HepG2 (cell line): ENCODE data around the gene CDC42EP5. TPM values are rescaled to one million over a fixed set of nuclear protein-coding genes. Genes with fewer than 3 reads are reported as not detected.
A peak's percentile ranks its signal among the peaks of the same experiment; 100 is the strongest.

Experiments
- ATAC-seq: fragments of 200-7000 bp; cut with Tn5 transposase; 3 replicates; pipeline ENCODE4 v1.9.1; 2020; ENCODE audit warnings: mild to moderate bottlenecking, moderate library complexity
- BruUV-seq: library from RNA; stranded (reverse); fragments of 400-500 nt; replicated peaks from 2 replicates; lab custom pipeline; 2021; lab: Mats Ljungman, UMichigan
- CTCF ChIA-PET: fragments of 300-600 bp; formaldehyde crosslinking; extraction: SDS; loops from one replicate; lab custom pipeline; 2021; ENCODE audit warnings: low total read pairs, inconsistent platforms, low intra/inter-chr PET ratio; lab: Yijun Ruan, JAX
- POLR2A ChIA-PET: fragments of 350-600 bp; sonication (Branson Sonifier 250); formaldehyde crosslinking; loops from one replicate; lab custom pipeline; 2020; ENCODE audit warnings: antibody characterized with exemption, inconsistent platforms; lab: Yijun Ruan, JAX
- DNase-seq: peaks from one replicate; pipeline ENCODE4 v3.0.0-alpha.2; 2015; ENCODE audit warnings: low spot score
- FAIRE-seq: peaks from 3 replicates; lab custom pipeline; 2011; peaks lifted over from hg19 to GRCh38; lab: Jason Lieb, UNC
- H2AFZ ChIP-seq: one replicate; pipeline ENCODE4 v1.6.1; 2011; ENCODE audit warnings: low read length, inconsistent platforms
- H3K27ac ChIP-seq: fragments of 300-600 bp; 3 replicates; pipeline ENCODE4 v1.8.0; 2011; ENCODE audit warnings: mixed run types, mild to moderate bottlenecking, mixed read lengths, low read length, inconsistent platforms; ENCODE audit not compliant: insufficient read depth; ENCODE audit errors: extremely low read length
- H3K27me3 ChIP-seq, 2 experiments: fragments of 200-600 bp in 1 of 2; 2 replicates in 1 of 2; 3 replicates in 1 of 2; pipeline versions ENCODE4 v1.6.0 to v1.8.0; 2011; ENCODE audit warnings: low read length in 2 of 2, mild to moderate bottlenecking in 2 of 2, moderate library complexity in 2 of 2, inconsistent platforms in 1 of 2; ENCODE audit not compliant: insufficient read depth in 2 of 2, control insufficient read depth in 1 of 2
- H3K36me3 ChIP-seq, 2 experiments: fragments of 200-600 bp in 1 of 2; replicated peaks in 1 of 2; 2 replicates in 1 of 2; 3 replicates in 1 of 2; pipeline versions ENCODE4 v1.5.1 to v1.8.0; 2011; ENCODE audit warnings: low read length in 2 of 2, inconsistent platforms in 1 of 2; ENCODE audit not compliant: insufficient read depth in 2 of 2, control insufficient read depth in 1 of 2
- H3K4me1 ChIP-seq: 2 replicates; pipeline ENCODE4 v1.5.1; 2012; ENCODE audit warnings: low read length, inconsistent platforms; ENCODE audit not compliant: insufficient read depth
- H3K4me2 ChIP-seq: 2 replicates; pipeline ENCODE4 v1.6.0; 2011; ENCODE audit warnings: low read depth, low read length, inconsistent platforms
- H3K4me3 ChIP-seq, 3 experiments: fragments of 200-600 bp in 1 of 3; sonication (generic), shearing (Covaris generic) in 1 of 3; replicated peaks in 1 of 3; 2 replicates each; pipeline ENCODE4 v1.5.1; 2011 to 2016; ENCODE audit warnings: low read length in 3 of 3, inconsistent platforms in 2 of 3, low read depth in 2 of 3, mild to moderate bottlenecking in 2 of 3, control low read depth in 1 of 3, mixed read lengths in 1 of 3; ENCODE audit not compliant: insufficient read depth in 1 of 3
- H3K79me2 ChIP-seq: one replicate; pipeline ENCODE4 v1.6.1; 2011; ENCODE audit warnings: low read length, inconsistent platforms; ENCODE audit not compliant: insufficient read depth
- H3K9ac ChIP-seq: 2 replicates; pipeline ENCODE4 v1.6.0; 2011; ENCODE audit warnings: mild to moderate bottlenecking, low read depth, low read length, inconsistent platforms; ENCODE audit not compliant: insufficient read depth
- H3K9me3 ChIP-seq: 2 replicates; pipeline ENCODE4 v1.5.1; 2012; ENCODE audit warnings: mild to moderate bottlenecking, low read length
- H4K20me1 ChIP-seq: 2 replicates; pipeline ENCODE4 v1.6.0; 2011; ENCODE audit warnings: inconsistent platforms, mild to moderate bottlenecking, low read length, moderate library complexity; ENCODE audit not compliant: insufficient read depth
- ESRRA ChIP-seq: sonication (generic); formaldehyde crosslinking; IDR thresholded peaks from 2 replicates; pipeline ENCODE4 v1.5.1; 2020; ENCODE audit warnings: mild to moderate bottlenecking, low read depth, missing genetic modification reagents
- NCOA2 ChIP-seq: sonication (generic); formaldehyde crosslinking; IDR thresholded peaks from 2 replicates; pipeline ENCODE4 v1.8.0; 2022; ENCODE audit warnings: inconsistent platforms
- RAD21 ChIP-seq: fragments of 450-650 bp; formaldehyde crosslinking; IDR thresholded peaks from 2 replicates; pipeline ENCODE4 v1.5.0; 2020; ENCODE audit warnings: mild to moderate bottlenecking
- RARA ChIP-seq: IDR thresholded peaks from 2 replicates; pipeline ENCODE4 v1.6.1; 2016; ENCODE audit warnings: missing genetic modification reagents, missing compliant biosample characterization
- RBFOX2 ChIP-seq: fragments of 200-400 bp; formaldehyde crosslinking; IDR thresholded peaks from 2 replicates; pipeline ENCODE4 v1.6.1; 2017; ENCODE audit warnings: low read depth, mild to moderate bottlenecking, low read length
- ZNF567 ChIP-seq: sonication (generic); formaldehyde crosslinking; IDR thresholded peaks from 2 replicates; pipeline ENCODE4 v1.8.1; 2023; ENCODE audit warnings: mild to moderate bottlenecking, missing genetic modification reagents, borderline replicate concordance
- ZNF790 ChIP-seq: sonication (generic); formaldehyde crosslinking; IDR thresholded peaks from 2 replicates; pipeline ENCODE4 v1.8.0; 2022; ENCODE audit warnings: missing genetic modification reagents, mild to moderate bottlenecking, borderline replicate concordance
- WGBS: methylation state at CpG from one replicate; pipeline ENCODE4 v1.1.6; 2017; ENCODE audit warnings: low lambda C conversion rate; 5-methylcytosine and 5-hydroxymethylcytosine counted together
- in situ Hi-C: cut with HindIII; loops from 2 replicates; pipeline ENCODE4 v1.10.0; 2017; ENCODE audit warnings: low pct_unique_long_range_greater_than_20kb; ENCODE audit not compliant: extremely low pct_ligation_motif_present
- intact Hi-C: fragments of 100-400 bp; cut with micrococcal nuclease; formaldehyde crosslinking; loops from one replicate; pipeline ENCODE4 v1.10.0; 2022; ENCODE audit not compliant: unreplicated experiment
- polyA plus RNA-seq, 8 experiments: library from polyadenylated mRNA; depleted of rRNA in 3 of 8; stranded (reverse) in 7 of 8; unstranded in 1 of 8; fragments of >200 nt; fragmentation: Illumina TruSeq in 4 of 8; extraction: Trizol in 4 of 8; gene quantifications; 2 replicates each; pipeline versions ENCODE4 v1.2.1 to v1.2.3, GENCODE V29; 2011 to 2016; ENCODE audit warnings: low read depth in 4 of 8, missing spikeins in 1 of 8, mixed read lengths in 1 of 8; ENCODE audit not compliant: insufficient read depth in 1 of 8
- total RNA-seq, 5 experiments: library from RNA; depleted of rRNA; stranded (reverse); fragments of >200 nt; fragmentation: Illumina TruSeq; extraction: Trizol; gene quantifications; 2 replicates each; pipeline ENCODE4 v1.2.3, GENCODE V29; 2016; ENCODE audit warnings: low read depth in 1 of 5

Gene CDC42EP5
- total and polyA plus RNA-seq, 2 of the 13 experiments (the other 11 are each of a cell fraction or from before 2014, with no cell fraction given), result 0.41 to 1.6 TPM

GRCh38 chr19:54452626-54453025, 20.5 kb downstream of the CDC42EP5 start:
- Histone ChIP-seq H3K36me3 (peaks cover 36 to 66% of the 10 kb centered on the region in 2 experiments), H2AFZ (no peak overlapping the region), H3K9ac (no peak overlapping the region), H3K9me3 (no peaks in the 10 kb centered on the region), H3K4me1 (peaks cover 19% of the 10 kb centered on the region), H3K79me2 (peaks cover 43% of the 10 kb centered on the region)
- intact Hi-C loops, result no loop called here
- WGBS, result 100% methylated on average over 6 of the region's 11 CpGs
- DNase-seq, result no peak
- TF ChIP-seq ESRRA (CRISPR knock-in tag), result no peak
- no peak for TF ChIP-seq ZNF567 (CRISPR knock-in tag)
- TF ChIP-seq, all 625 proteins: peak for 0
- Histone ChIP-seq H3K27me3 (no peaks in the 10 kb centered on the region; a peak in 2 of 5 replicates), H4K20me1 (peaks cover 30% of the 10 kb centered on the region; the same call in 1 of the 2 replicates), H3K4me2 (no peak overlapping the region), H3K4me3 (no peak overlapping the region), H3K27ac (no peak overlapping the region)
- in situ Hi-C loops, result no loop called here
- FAIRE-seq (no peak), ATAC-seq (no peak)
- no TSS peak for BruUV-seq
- ChIA-PET POLR2A (interaction anchor here (2.9 kb wide), 1 partner anchor 10 kb away, joined by 26 read pairs; the partner anchor contains the start of gene LENG9), CTCF (no interaction called here)

- peaks cover 30% of the 10 kb centered on the region; the same call in 1 of the 2 replicates for H4K20me1 ChIP-seq
- no TSS peak for BruUV-seq
- no peak overlapping the region for H3K4me3 ChIP-seq
- DNase-seq (no peak), FAIRE-seq (no peak), ATAC-seq (no peak)
- WGBS, result 95% methylated on average over 3 of the region's 11 CpGs
- H3K27ac ChIP-seq, result no peak overlapping the region
- H3K4me1 ChIP-seq, result peaks cover 25% of the 10 kb centered on the region
- CTCF ChIA-PET, result no interaction called here
- H3K4me2 ChIP-seq, result no peak overlapping the region
- no peak overlapping the region for H2AFZ ChIP-seq
- POLR2A ChIA-PET, result interaction anchor here (2.4 kb wide), 1 partner anchor 11 kb away, joined by 12 read pairs; the partner anchor contains the start of gene LENG9
- intact Hi-C loops, result no loop called here
- H3K36me3 ChIP-seq, result peaks cover 35 to 60% of the 10 kb centered on the region in 2 experiments
- H3K9me3 ChIP-seq, result no peaks in the 10 kb centered on the region
- in situ Hi-C loops, result no loop called here
- peaks cover 49% of the 10 kb centered on the region for H3K79me2 ChIP-seq
- H3K27me3 ChIP-seq, result no peaks in the 10 kb centered on the region; a peak in 2 of 5 replicates
- H3K9ac ChIP-seq, result no peak overlapping the region; the same call in 1 of the 2 replicates
- no peak for TF ChIP-seq ZNF790 (CRISPR knock-in tag)
- TF ChIP-seq RAD21 (CRISPR knock-in tag), result no peak
- TF ChIP-seq RARA (CRISPR knock-in tag), result no peak
- TF ChIP-seq NCOA2 (CRISPR knock-in tag), result no peak
- TF ChIP-seq RBFOX2, result 0 out of 2 replicates have a peak, but pooled peaks have one; percentile 37
These were observed 21.1 kb downstream of the CDC42EP5 start for GRCh38 chr19:54451997-54452396.
